Stimulated activated naive B cell treated with anti-CD40 and anti-IgM and Interleukin-4, amounts not matched to agents 10 μg/mL and 1 μg/mL and 100 μg/mL, for 72 hours (primary cell): Measurements from ENCODE around the gene GIPC2.
"Not testable (repeated sequence)": the region's sequence is repeated elsewhere in the genome, so short reads cannot be mapped to it uniquely, and the experiment has no call there.

ENCODE experiments used
- ATAC-seq, 2 donors: fragments of 150-1000 bp; cut with Tn5 transposase; replicated peaks; 2 replicates each; pipeline ENCODE4 v1.10.0; 2021; ENCODE audit warnings: moderate library complexity in 1 of 2
- DNase-seq: peaks from one replicate; pipeline ENCODE4 v3.0.0; 2021
- H3K27ac Mint-ChIP-seq: one replicate; pipeline ENCODE4 v1.8.0; 2022; ENCODE audit warnings: mild to moderate bottlenecking, mixed read lengths
- H3K27me3 Mint-ChIP-seq, 2 donors: one replicate each; pipeline ENCODE4 v1.8.0; 2022; ENCODE audit warnings: mixed read lengths in 2 of 2
- H3K36me3 Mint-ChIP-seq, 2 donors: one replicate each; pipeline ENCODE4 v1.8.0; 2022; ENCODE audit warnings: mixed read lengths in 2 of 2, mild to moderate bottlenecking in 1 of 2
- H3K4me1 Mint-ChIP-seq, 2 donors: one replicate each; pipeline ENCODE4 v1.8.0; 2022; ENCODE audit warnings: mixed read lengths in 2 of 2, mild to moderate bottlenecking in 1 of 2
- H3K4me3 Mint-ChIP-seq, 2 donors: one replicate each; pipeline ENCODE4 v1.8.0; 2022; ENCODE audit warnings: mild to moderate bottlenecking in 2 of 2, mixed read lengths in 2 of 2, moderate library complexity in 1 of 2
- H3K9me3 Mint-ChIP-seq, 2 donors: one replicate each; pipeline ENCODE4 v1.8.0; 2022; ENCODE audit warnings: mixed read lengths in 2 of 2, mild to moderate bottlenecking in 1 of 2

The GIPC2 gene

GRCh38 chr1:78015148-78015547, 30.6 kb upstream of the GIPC2 start:
- Mint-ChIP-seq H3K27me3 (no peaks in the 10 kb centered on the region), H3K9me3 (no peaks in the 10 kb centered on the region), H3K4me3 (no peak overlapping the region), H3K27ac (no peak overlapping the region), H3K36me3 (peaks cover 29% of the 10 kb centered on the region in 2 donors), H3K4me1 (peaks cover 2 to 6% of the 10 kb centered on the region in 2 donors)
- ATAC-seq (no peak), DNase-seq (no peak)

DNA sequence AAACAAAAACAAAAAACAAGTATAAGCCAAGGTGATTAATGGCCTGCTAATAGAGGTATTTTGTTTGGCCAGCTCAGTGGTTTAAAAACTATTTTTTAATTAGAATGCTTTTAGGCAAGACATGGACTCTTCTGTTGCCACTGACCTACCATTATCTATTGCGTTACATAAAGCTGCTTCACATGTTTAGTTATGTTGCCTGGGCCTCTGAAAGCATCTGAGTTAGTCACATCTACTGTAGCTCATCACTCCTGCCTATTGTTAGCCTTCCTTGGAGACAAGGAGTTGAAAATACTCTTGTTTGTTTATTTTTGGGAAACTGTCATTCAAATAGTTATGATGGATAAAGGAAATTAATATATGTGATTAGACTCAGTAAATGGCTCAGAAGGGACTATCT, 26.7 kb upstream of the GIPC2 start:
- H3K27ac Mint-ChIP-seq = no peak overlapping the region
- H3K9me3 Mint-ChIP-seq = peaks cover 0 to 3% of the 10 kb centered on the region in 2 donors
- peaks cover 27 to 29% of the 10 kb centered on the region in 2 donors for H3K36me3 Mint-ChIP-seq
- ATAC-seq (no peak), DNase-seq (no peak)
- no peak overlapping the region for H3K4me3 Mint-ChIP-seq
- H3K27me3 Mint-ChIP-seq = no peaks in the 10 kb centered on the region
- H3K4me1 Mint-ChIP-seq = peaks cover 0 to 6% of the 10 kb centered on the region in 2 donors

DNA sequence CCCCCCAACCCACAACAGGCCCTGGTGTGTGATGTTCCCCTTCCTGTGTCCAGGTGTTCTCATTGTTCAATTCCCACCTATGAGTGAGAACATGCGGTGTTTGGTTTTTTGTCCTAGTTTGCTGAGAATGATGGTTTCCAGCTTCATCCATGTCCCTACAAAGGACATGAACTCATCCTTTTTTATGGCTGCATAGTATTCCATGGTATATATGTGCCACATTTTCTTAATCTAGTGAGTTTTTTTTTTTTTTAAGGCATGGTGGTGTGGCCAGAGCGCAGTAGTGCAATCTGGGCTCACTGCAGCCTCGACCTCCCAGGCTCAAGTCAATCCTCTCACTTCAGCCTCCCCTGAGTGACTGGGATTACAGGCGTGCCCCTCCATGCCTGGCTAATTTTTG, 24.6 kb upstream of the GIPC2 start:
- H3K27me3 Mint-ChIP-seq, H3K4me1 Mint-ChIP-seq, H3K9me3 Mint-ChIP-seq, H3K27ac Mint-ChIP-seq, DNase-seq, H3K4me3 Mint-ChIP-seq, ATAC-seq: not testable (repeated sequence)
- peaks cover 10 to 13% of the 10 kb centered on the region in 2 donors for H3K36me3 Mint-ChIP-seq

DNA sequence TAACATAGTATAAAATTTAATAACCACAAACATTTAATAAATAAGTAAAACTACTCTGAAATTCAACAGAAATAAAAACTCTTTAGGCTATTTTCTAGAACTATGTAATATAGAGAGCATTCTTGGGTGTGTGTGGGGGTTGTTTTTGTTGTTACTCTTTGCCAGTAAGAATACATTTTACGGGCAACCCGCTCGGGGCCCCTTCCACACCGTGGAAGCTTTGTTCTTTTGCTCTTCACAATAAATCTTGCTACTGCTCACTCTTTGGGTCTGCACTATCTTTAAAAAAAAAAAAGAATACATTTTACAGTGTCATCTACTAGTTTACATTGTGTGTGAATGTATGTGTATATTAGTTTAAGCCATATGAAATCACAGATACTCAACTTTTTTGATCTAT, 16.0 kb upstream of the GIPC2 start:
- Mint-ChIP-seq H3K27me3 (no peaks in the 10 kb centered on the region), H3K9me3 (no peaks in the 10 kb centered on the region), H3K4me1 (no peaks in the 10 kb centered on the region), H3K4me3 (no peak overlapping the region), H3K36me3 (no peaks in the 10 kb centered on the region), H3K27ac (no peak overlapping the region)
- DNase-seq (no peak), ATAC-seq (no peak)

DNA sequence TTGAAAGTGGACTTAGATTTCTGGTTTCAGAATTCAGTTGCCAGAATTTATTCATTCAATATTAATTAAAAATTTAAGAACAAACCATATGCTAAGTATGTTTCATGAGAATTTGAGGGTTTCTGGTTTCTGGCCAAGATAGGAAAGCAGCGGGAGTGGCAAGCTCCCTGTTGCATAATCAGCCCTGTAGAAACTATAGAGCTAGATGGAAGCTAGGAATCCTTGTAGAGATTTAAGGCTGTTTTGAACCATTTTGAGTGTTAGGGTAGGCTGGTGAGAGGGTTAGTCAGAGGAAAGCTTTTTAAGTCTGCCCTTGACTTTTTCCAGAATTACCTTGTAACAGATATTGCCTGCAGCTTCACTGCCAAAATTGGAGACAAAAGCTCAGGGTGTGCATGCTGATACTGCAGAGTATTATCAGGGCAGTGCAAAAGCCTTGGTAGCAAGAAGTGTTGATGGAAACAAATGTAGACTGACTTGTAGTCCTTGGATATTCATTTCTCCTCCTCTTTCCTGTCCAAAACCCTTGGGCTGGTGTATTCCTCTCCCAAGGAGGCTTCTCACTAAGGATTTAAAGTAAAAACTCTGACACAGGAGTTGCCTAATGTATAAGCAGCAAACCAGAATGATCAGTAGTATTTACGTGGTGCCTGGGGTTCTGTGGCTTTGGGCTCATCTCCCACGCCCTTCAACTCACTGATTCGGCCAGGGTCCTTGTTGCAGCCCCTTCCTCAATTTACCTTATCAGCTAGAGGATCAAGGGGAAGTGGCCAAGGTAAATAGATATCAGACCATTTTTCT, 12.6 kb upstream of the GIPC2 start:
- H3K4me1 Mint-ChIP-seq = no peaks in the 10 kb centered on the region
- H3K27me3 Mint-ChIP-seq = no peaks in the 10 kb centered on the region
- no peak overlapping the region for H3K4me3 Mint-ChIP-seq
- H3K36me3 Mint-ChIP-seq = no peaks in the 10 kb centered on the region
- ATAC-seq (no peak), DNase-seq (no peak)
- H3K27ac Mint-ChIP-seq = no peak overlapping the region
- H3K9me3 Mint-ChIP-seq = no peaks in the 10 kb centered on the region

DNA sequence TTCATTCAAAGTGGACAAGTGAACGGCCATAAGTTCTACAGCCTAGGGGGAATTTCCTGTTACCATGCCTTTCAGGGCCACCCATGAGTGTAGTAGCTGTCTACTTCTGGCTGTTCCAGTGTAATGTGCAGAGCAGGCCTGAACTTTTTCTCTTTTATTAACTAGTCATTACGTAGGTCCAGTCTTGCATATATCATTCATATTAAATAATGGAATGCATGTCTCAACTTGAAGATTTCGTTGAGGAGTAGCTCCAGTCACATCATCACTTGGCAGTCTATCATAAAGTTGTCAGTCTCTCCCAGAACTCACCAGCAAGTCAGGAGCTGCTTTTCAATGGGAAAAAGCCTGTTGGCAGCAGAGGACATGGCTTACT, 12.0 kb upstream of the GIPC2 start:
- Mint-ChIP-seq H3K36me3 (no peaks in the 10 kb centered on the region), H3K4me1 (no peaks in the 10 kb centered on the region), H3K4me3 (no peak overlapping the region), H3K27ac (no peak overlapping the region), H3K9me3 (no peaks in the 10 kb centered on the region), H3K27me3 (no peaks in the 10 kb centered on the region)
- ATAC-seq (no peak), DNase-seq (no peak)

GRCh38 chr1:78035121-78035520, 10.6 kb upstream of the GIPC2 start:
- no peak for DNase-seq
- Mint-ChIP-seq H3K4me1 (no peaks in the 10 kb centered on the region), H3K4me3 (no peak overlapping the region), H3K27ac (no peak overlapping the region), H3K27me3 (no peaks in the 10 kb centered on the region), H3K9me3 (no peaks in the 10 kb centered on the region), H3K36me3 (no peaks in the 10 kb centered on the region)
- ATAC-seq = no peak

GRCh38 chr1:78036450-78036849, 9.3 kb upstream of the GIPC2 start:
- ATAC-seq (no peak), DNase-seq (no peak)
- Mint-ChIP-seq H3K27me3 (no peaks in the 10 kb centered on the region), H3K36me3 (no peaks in the 10 kb centered on the region), H3K9me3 (no peaks in the 10 kb centered on the region), H3K27ac (no peak overlapping the region), H3K4me3 (no peak overlapping the region), H3K4me1 (peaks cover 0 to 5% of the 10 kb centered on the region in 2 donors)

DNA sequence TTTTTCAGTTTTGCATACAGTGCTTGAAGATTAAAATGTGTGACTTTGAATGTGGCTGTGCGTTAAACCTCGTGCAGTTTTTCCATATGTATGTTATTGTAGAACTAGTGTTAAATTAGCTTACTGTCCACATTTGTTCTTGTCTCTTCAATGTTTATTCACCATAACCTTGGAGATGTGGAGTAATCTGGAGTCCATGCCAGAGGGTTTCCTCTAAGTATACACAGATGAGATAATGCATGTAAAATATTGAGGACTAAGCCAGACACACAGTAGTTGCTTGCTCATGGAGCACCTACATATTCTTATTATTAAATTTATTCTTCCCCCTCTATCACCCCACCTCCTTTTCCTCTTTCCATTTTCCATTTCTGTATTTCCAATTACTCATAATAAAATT, 7.7 kb upstream of the GIPC2 start:
- no peak for DNase-seq
- Mint-ChIP-seq H3K4me1 (peaks cover 0 to 5% of the 10 kb centered on the region in 2 donors), H3K4me3 (no peak overlapping the region), H3K9me3 (no peaks in the 10 kb centered on the region), H3K27me3 (peaks cover 0 to 6% of the 10 kb centered on the region in 2 donors), H3K27ac (no peak overlapping the region), H3K36me3 (no peaks in the 10 kb centered on the region)
- ATAC-seq = no peak

DNA sequence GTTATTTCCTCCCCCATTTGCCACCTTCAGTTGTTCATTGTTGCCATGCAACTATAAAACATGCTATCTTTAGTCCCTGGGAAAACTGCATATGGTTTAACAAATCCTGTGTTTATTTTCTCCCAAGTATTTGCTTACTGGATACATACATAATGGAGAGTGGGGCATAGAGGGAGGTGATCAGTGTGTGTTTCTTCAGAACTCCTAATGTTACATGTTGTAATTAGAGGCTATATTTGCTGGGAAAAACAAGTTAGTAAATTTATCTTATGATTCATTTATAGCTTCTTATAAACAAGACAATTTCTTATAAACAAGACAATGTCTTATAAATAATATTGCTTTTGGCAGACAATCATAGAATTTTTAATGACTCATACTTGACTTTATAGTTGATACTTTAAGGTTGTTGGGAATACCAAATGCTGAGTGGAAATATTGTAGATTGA, 7.3 kb upstream of the GIPC2 start:
- Mint-ChIP-seq H3K4me3 (no peak overlapping the region), H3K4me1 (peaks cover 0 to 5% of the 10 kb centered on the region in 2 donors), H3K9me3 (no peaks in the 10 kb centered on the region), H3K27me3 (peaks cover 0 to 6% of the 10 kb centered on the region in 2 donors), H3K27ac (no peak overlapping the region), H3K36me3 (no peaks in the 10 kb centered on the region)
- no peak for ATAC-seq
- no peak for DNase-seq

GRCh38 chr1:78040484-78041089, 5.2 kb upstream of the GIPC2 start:
- DNase-seq (no peak), ATAC-seq (no peak)
- H3K4me1 Mint-ChIP-seq = peaks cover 11 to 17% of the 10 kb centered on the region in 2 donors
- no peak overlapping the region for H3K4me3 Mint-ChIP-seq
- no peaks in the 10 kb centered on the region for H3K9me3 Mint-ChIP-seq
- H3K27me3 Mint-ChIP-seq = peaks cover 13 to 20% of the 10 kb centered on the region in 2 donors
- no peaks in the 10 kb centered on the region for H3K36me3 Mint-ChIP-seq
- no peak overlapping the region for H3K27ac Mint-ChIP-seq

DNA sequence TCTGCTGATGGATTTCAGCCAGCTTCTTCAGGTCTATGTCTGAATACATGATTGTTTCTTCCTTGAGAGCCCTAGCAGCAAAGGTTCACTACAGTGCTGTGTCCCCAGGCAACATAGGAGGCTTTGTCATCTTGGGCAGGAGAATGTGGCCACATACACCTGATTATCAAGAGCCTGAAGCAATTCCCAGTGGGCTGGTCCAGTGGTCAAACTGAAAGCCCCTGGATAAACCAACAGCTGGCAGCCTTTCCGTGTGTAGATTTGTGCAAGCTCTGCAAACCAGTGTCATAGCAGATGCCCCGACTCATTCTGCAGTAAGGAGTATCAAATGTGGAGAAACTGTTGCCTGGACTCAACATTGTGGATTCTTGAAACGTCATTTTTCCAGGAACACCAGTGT, 2.3 kb upstream of the GIPC2 start:
- ATAC-seq = no peak

GRCh38 chr1:78044796-78045562, 787 bp upstream of the GIPC2 start:
- DNase-seq (no peak), ATAC-seq (peak in 1 of 2 donors; percentile 28)
- peak overlapping the region; percentile 65 for H3K27ac Mint-ChIP-seq
- no peaks in the 10 kb centered on the region for H3K36me3 Mint-ChIP-seq
- H3K27me3 Mint-ChIP-seq = peaks cover 38 to 49% of the 10 kb centered on the region in 2 donors
- H3K4me3 Mint-ChIP-seq = peak overlapping the region; percentile 63 to 83
- peaks cover 17 to 20% of the 10 kb centered on the region in 2 donors for H3K4me1 Mint-ChIP-seq
- H3K9me3 Mint-ChIP-seq = no peaks in the 10 kb centered on the region

More for the DNA sequence above, 2.3 kb upstream of the GIPC2 start:
- no peak for DNase-seq
- H3K4me3 Mint-ChIP-seq = no peak overlapping the region
- peaks cover 17 to 20% of the 10 kb centered on the region in 2 donors for H3K4me1 Mint-ChIP-seq
- no peak overlapping the region for H3K27ac Mint-ChIP-seq
- no peaks in the 10 kb centered on the region for H3K36me3 Mint-ChIP-seq
- peaks cover 35 to 46% of the 10 kb centered on the region in 2 donors for H3K27me3 Mint-ChIP-seq
- H3K9me3 Mint-ChIP-seq = no peaks in the 10 kb centered on the region

- Mint-ChIP-seq H3K27me3 (peaks cover 38 to 49% of the 10 kb centered on the region in 2 donors), H3K4me3 (peak overlapping the region; percentile 63 to 83), H3K4me1 (peaks cover 16 to 20% of the 10 kb centered on the region in 2 donors), H3K27ac (peak overlapping the region; percentile 65), H3K9me3 (no peaks in the 10 kb centered on the region), H3K36me3 (no peaks in the 10 kb centered on the region)
- peak in 1 of 2 donors; percentile 3 for ATAC-seq
- DNase-seq = no peak
These were observed 222 bp upstream of the GIPC2 start for GRCh38 chr1:78045563-78045925.
